Measurements from ENCODE around the gene CDPF1.

DNA sequence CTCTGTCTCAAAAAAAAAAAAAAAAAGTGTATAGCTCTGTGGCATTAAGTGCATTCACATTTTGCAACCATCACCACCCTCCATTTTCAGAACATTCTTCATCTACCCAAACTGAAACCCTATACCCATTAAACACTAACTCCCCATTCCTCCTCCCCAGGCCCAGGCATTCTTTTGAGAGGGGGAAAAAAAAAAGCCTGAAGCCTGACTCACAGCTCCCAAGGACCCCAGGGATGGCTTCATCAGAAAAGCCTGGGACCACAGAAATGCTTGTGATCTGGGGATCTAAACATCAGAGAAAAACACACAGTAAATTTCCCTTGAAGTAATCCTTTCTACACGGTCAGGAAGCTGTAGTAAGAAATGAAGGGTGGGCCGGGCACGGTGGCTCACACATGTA, 35.9 kb upstream of the CDPF1 start:
- no peak for TF ChIP-seq POLR2A (IDR thresholded peaks at IDR 0.05; ENCODE audit: low read depth, low read length)
- TF ChIP-seq, protein P1, sequence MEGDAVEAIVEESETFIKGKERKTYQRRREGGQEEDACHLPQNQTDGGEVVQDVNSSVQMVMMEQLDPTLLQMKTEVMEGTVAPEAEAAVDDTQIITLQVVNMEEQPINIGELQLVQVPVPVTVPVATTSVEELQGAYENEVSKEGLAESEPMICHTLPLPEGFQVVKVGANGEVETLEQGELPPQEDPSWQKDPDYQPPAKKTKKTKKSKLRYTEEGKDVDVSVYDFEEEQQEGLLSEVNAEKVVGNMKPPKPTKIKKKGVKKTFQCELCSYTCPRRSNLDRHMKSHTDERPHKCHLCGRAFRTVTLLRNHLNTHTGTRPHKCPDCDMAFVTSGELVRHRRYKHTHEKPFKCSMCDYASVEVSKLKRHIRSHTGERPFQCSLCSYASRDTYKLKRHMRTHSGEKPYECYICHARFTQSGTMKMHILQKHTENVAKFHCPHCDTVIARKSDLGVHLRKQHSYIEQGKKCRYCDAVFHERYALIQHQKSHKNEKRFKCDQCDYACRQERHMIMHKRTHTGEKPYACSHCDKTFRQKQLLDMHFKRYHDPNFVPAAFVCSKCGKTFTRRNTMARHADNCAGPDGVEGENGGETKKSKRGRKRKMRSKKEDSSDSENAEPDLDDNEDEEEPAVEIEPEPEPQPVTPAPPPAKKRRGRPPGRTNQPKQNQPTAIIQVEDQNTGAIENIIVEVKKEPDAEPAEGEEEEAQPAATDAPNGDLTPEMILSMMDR (IDR thresholded peaks at IDR 0.05; ENCODE audit: extremely low read depth in 1 of 2, insufficient read depth in 1 of 2, low read depth in 1 of 2, low read length in 2 of 2), result no peak
- no peak for TF ChIP-seq JUN (IDR thresholded peaks at IDR 0.05; ENCODE audit: borderline replicate concordance, insufficient read depth, insufficient read length, low read depth)
- no peak for TF ChIP-seq EZH2 (IDR thresholded peaks at IDR 0.05; ENCODE audit: borderline replicate concordance, low read depth, low read length, severe bottlenecking)
- TF ChIP-seq POLR2AphosphoS5 (IDR thresholded peaks at IDR 0.05; ENCODE audit: insufficient read depth, low read depth, low read length), result no peak
- TF ChIP-seq GATA2 (IDR thresholded peaks at IDR 0.05; ENCODE audit: insufficient read depth, insufficient read length, low read depth, low read length), result no peak

Data from endothelial cell of umbilical vein (primary cell).